ENCODE measurements around the gene COL18A1.
"Not testable (repeated sequence)": the region's sequence is repeated elsewhere in the genome, so short reads cannot be mapped to it uniquely, and the experiment has no call there.

Gene COL18A1

DNA sequence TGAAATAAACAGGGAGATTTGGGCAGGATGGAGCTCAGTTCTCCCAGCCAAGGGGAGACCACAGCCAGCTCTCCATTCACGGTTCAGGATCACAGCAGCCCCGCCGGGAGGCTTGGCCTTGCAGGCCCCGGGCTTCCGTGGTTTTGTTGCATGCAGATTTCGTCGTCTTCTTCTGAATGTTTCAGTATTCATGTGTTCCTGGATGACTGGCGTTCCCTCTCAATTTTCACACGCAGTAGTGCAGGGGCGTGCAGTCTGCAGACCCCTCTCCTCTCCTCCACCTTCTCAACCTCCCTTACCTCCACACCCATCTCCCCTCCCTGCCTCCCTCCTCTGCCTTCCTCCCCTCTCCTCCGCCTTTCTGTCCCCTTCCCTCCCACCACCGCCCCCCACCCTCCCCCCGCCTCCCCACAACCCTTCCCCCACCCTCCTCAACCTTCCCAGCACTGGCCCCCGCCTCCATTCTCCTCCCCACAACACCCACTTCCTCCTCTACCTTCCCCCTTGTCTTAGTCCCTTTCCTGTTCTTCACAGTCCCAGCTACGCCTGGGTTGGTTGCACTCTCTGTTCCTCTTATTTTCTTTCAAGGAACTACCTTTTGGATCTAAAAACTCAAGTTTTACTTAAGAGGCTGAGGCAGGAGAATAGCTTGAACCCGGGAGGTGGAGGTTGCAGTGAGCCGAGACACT is 145.7 kb downstream of the COL18A1 start:
- no peak for DNase-seq

GRCh38 chr21:45551316-45551715 is 146.4 kb downstream of the COL18A1 start:
- no peak for DNase-seq

GRCh38 chr21:45551783-45552695 is 147.1 kb downstream of the COL18A1 start:
- DNase-seq = no peak

DNA sequence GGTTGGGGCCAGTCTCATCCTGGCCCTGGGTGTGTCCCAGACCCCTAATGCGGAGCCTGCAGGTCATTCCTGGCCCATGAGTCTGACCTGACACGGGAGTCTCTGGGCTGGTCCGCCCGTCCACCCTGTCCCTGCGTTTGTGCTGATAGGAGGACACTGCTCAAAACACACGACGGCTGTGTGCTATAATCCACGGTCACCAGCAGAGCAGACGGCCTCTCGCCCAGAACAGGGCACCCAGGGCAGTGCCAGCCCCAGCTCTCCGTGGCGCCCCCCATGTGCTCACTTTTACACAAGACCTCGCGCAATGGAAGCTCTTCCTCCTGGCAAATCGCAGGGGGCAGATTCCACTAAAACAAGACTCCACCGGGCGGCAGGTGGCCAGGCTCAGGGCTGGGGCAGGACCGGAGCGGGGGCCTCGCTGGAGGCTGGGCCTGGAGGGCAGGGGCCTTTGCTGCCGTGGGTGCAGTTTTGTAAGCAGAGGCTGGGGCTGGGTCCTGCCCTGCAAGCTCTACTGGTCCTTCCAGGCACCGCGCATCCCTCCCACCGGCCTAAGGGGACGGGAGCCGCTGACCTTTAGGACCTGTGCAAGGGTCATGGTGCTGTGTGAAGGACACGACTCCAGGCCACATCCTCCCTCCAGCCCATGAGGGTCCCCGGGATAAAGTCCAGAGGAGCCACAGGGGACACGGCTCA is 147.9 kb downstream of the COL18A1 start:
- DNase-seq = no peak

DNA sequence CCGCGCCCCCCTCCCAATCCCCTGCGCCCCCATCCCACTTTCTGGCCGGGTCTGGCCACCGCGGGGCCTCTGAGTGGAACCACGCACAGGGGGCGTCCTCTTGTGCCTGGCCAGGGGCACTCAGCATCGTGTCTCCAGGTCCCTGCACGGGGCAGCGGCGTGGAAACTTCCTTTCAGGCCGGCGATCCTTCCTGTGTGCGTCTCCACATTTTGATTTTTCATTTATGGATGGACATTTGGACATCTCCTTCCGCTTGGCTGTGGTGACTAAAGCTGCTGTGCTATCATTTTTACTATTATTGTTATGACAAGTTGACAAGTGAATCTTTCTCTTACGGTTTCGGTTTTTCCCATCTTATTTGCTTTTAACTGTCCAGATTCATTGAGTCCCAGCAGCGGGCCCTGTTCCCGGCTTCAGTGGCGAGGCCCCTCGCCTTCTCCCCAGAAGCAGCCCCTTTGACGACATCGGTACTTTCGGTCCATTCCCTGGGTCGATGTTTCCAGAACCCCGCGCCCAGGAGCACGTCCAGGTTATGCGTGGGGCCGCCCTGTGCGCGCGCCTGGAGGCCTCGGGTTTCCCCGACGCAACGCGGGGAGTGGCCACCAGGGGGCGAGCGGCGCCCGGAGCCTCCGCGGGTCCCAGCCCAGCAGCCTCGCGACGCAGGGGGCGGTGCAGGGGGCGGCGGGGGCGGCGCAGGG is 149.7 kb downstream of the COL18A1 start:
- DNase-seq = peak; percentile 49

- DNase-seq = peak; percentile 55
Measured at GRCh38 chr21:45555251-45555556, 150.2 kb downstream of the COL18A1 start.

GRCh38 chr21:45555557-45556301 is 150.8 kb downstream of the COL18A1 start:
- peak; percentile 86 for DNase-seq

DNA sequence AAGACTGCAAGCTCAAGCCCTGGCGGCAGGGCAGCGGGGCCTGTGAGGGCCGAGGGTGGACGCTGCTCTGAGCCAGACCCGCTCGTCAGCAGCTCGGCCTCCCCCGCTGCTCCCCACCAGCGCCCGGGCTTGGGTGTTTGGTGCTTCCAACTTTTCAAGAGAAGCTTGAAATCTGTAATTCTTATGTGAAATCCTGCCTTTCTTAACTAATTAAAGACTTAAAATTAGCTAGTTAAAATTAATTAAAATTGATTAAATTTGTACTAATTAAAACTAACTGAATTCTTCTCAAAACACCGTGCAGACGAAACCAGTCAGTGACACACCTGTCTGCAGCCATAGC is 151.3 kb downstream of the COL18A1 start:
- no peak for DNase-seq

- DNase-seq = no peak
Measured at GRCh38 chr21:45556645-45557615, 152.0 kb downstream of the COL18A1 start.

GRCh38 chr21:45557616-45558043 is 152.7 kb downstream of the COL18A1 start:
- no peak for DNase-seq

DNA sequence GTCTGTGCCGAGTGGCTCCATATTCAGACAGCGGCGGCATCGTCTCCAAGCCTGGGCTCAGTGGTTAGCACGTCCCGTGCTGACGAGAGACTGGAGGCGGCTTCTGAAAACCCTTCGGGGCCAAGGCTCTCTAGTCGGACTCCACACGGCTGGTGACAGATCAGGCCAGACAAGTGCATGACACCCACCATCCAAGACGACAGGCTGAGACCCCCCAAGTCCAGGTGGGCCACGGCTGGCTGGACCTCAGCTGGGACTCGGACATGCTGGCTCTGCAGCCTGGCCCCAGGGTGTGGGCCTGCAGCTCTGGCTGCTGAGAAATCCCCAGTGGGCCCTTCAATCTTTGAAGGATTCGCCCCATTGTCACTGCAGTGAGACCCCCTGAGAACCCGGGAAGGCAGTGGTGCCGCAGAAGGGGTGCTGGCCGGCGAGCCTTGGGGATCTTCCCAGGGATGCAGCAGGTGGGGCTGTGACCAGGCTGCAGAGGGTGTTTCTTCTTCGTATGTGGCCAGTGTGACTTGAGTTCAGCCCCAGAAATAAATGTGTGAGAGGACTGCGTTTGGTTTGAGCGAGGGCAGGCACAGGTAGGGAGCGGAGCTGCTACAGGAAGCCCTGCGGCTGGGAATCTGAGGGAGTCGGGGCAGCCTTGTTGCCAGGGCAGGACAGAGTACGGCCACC is 153.2 kb downstream of the COL18A1 start:
- no peak for DNase-seq

- no peak for DNase-seq
Measured at GRCh38 chr21:45559216-45560105, 154.5 kb downstream of the COL18A1 start.

- DNase-seq = no peak
Measured at GRCh38 chr21:45560106-45561021, 155.4 kb downstream of the COL18A1 start.

DNA sequence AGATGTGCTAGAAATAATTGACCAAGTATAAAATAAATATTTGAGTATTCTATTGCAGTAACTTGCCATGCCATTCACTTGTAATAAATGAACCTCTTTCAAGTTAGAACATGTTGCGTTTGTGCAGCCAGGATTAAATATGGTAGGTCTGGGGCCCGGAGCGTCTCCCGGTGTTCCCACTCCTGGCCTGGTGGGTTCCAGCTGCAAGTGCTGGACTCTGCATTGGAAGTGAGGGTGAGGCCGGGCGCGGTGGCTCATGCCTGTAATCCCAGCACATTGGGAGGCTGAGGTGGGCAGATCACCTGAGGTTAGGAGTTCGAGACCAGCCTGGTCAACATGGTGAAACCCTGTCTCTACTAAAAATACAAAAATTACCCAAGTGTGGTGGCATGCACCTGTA is 156.3 kb downstream of the COL18A1 start:
- DNase-seq = not testable (repeated sequence)

- no peak for DNase-seq
Measured at GRCh38 chr21:45562402-45562801, 157.4 kb downstream of the COL18A1 start.

GRCh38 chr21:45562965-45563364 is 158.0 kb downstream of the COL18A1 start:
- no peak for DNase-seq
